RWPE2 (cell line): ENCODE measurements around the gene RHOT2.

Experiments
- ATAC-seq: fragments of 200-7000 bp; cut with Tn5 transposase; 3 replicates; pipeline ENCODE4 v1.9.1; 2021; ENCODE audit warnings: low read depth
- DNase-seq: peaks from one replicate; pipeline ENCODE4 v3.0.0-alpha.2; 2020; ENCODE audit warnings: low spot score
- H3K27ac ChIP-seq: fragments of 450-650 bp; 2 replicates; pipeline ENCODE4 v1.5.1; 2017; ENCODE audit warnings: mild to moderate bottlenecking; ENCODE audit not compliant: poor library complexity, severe bottlenecking
- H3K27me3 ChIP-seq: fragments of 250-450 bp; sonication (Bioruptor Pico); 2 replicates; pipeline ENCODE4 v1.5.1; 2021; ENCODE audit warnings: mild to moderate bottlenecking, moderate library complexity; ENCODE audit not compliant: insufficient read depth, poor library complexity, severe bottlenecking
- H3K36me3 ChIP-seq: fragments of 250-450 bp; sonication (Bioruptor Pico); 2 replicates; pipeline ENCODE4 v1.5.1; 2020; ENCODE audit warnings: low read depth, mild to moderate bottlenecking, moderate library complexity
- H3K4me1 ChIP-seq: fragments of 250-450 bp; sonication (Bioruptor Pico); 2 replicates; pipeline ENCODE4 v1.5.1; 2021; ENCODE audit warnings: mild to moderate bottlenecking, moderate library complexity; ENCODE audit not compliant: insufficient read depth, poor library complexity, severe bottlenecking
- H3K4me3 ChIP-seq: fragments of 250-450 bp; sonication (Bioruptor Pico); 2 replicates; pipeline ENCODE4 v1.5.1; 2021; ENCODE audit warnings: mild to moderate bottlenecking, moderate library complexity; ENCODE audit not compliant: severe bottlenecking
- H3K9me3 ChIP-seq: fragments of 250-450 bp; sonication (Bioruptor Pico); 2 replicates; pipeline ENCODE4 v1.5.1; 2021; ENCODE audit warnings: mild to moderate bottlenecking, moderate library complexity; ENCODE audit not compliant: severe bottlenecking
- CTCF ChIP-seq: fragments of 450-650 bp; IDR thresholded peaks from one replicate; pipeline ENCODE4 v1.5.1; 2017; ENCODE audit warnings: mild to moderate bottlenecking, moderate library complexity; ENCODE audit not compliant: poor library complexity, severe bottlenecking

The RHOT2 gene

GRCh38 chr16:667780-668518 lies at the start of gene RHOT2:
Gene RHOT2 (plus strand): TSS chr16:668132. CDS start chr16:668200, 68 bp downstream.
- H3K27ac ChIP-seq, result peak within 1 kb of the TSS; percentile 68
- DNase-seq, result peak; percentile 91
- no peaks in the 10 kb centered on the region for H3K9me3 ChIP-seq
- no peaks in the 10 kb centered on the region for H3K27me3 ChIP-seq
- H3K4me1 ChIP-seq, result no peaks in the 10 kb centered on the region
- peak; percentile 90 for ATAC-seq
- H3K4me3 ChIP-seq, result peak within 1 kb of the TSS; percentile 72
- H3K36me3 ChIP-seq, result peaks cover 35% of the 10 kb centered on the region
- TF ChIP-seq CTCF, result peak; percentile 97

GRCh38 chr16:619476-620100 lies 48.3 kb upstream of the RHOT2 start:
- TF ChIP-seq CTCF, result no peak
- Histone ChIP-seq H3K9me3 (no peaks in the 10 kb centered on the region), H3K36me3 (no peaks in the 10 kb centered on the region), H3K4me1 (peaks cover 14% of the 10 kb centered on the region), H3K27ac (no peak overlapping the region), H3K27me3 (no peaks in the 10 kb centered on the region), H3K4me3 (no peak overlapping the region)
- DNase-seq (no peak), ATAC-seq (no peak)

- no peak for TF ChIP-seq CTCF
- Histone ChIP-seq H3K27me3 (no peaks in the 10 kb centered on the region), H3K4me1 (peaks cover 14% of the 10 kb centered on the region), H3K4me3 (no peak overlapping the region), H3K36me3 (no peaks in the 10 kb centered on the region), H3K27ac (peak overlapping the region; percentile 48), H3K9me3 (no peaks in the 10 kb centered on the region)
- no peak for ATAC-seq
- DNase-seq, result no peak
Measured at GRCh38 chr16:620700-621525, 47.0 kb upstream of the RHOT2 start.

GRCh38 chr16:621526-622105 lies 46.3 kb upstream of the RHOT2 start:
- TF ChIP-seq CTCF, result no peak
- Histone ChIP-seq H3K27me3 (no peaks in the 10 kb centered on the region), H3K4me3 (no peak overlapping the region), H3K27ac (peak overlapping the region; percentile 48), H3K9me3 (no peaks in the 10 kb centered on the region), H3K36me3 (peaks cover 4% of the 10 kb centered on the region; the same call in 1 of the 2 replicates), H3K4me1 (peaks cover 17% of the 10 kb centered on the region)
- ATAC-seq (peak; percentile 28), DNase-seq (no peak)
